OCI-M2 (cell line): ENCODE data around the gene NOS1.
A peak's percentile ranks its signal among the peaks of the same experiment; 100 is the strongest.
"Not testable (repeated sequence)": the region's sequence is repeated elsewhere in the genome, so short reads cannot be mapped to it uniquely, and the experiment has no call there.

ENCODE experiments used
- DNase-seq: peaks from one replicate; lab custom pipeline; 2025; ENCODE audit not compliant: unreplicated experiment; lab: John Stamatoyannopoulos, UW

The NOS1 gene

DNA sequence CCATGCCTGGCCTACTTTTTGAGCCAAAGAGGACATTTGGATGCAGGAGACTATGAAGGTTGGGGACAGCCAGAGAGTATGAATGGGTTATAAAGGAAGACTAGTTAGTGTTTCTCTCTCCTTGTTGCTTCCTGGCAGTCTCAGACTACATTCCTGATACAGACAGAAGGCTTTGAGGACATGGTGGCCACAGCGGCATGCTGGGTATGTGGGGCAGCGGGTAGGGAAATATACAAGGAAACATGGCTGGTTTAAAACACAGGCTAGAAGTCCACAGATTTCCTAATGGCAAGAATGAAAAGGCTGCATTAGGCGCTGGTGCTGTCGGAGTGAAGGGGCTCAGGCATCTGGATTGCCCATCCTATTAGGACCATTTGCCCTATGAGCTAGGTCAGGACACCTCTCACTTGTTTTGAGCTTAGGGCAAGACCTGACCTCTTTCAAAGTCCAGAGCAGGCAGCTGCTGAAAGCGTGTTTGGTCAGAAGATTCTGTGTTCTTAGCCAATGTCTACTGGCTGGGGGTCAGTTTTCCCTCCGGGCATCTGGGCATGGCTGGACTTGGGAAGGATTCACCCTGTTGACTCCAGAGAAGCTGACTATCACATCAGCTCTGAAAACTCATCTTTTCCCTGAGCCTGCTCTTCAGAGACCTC, 151.0 kb downstream of the NOS1 start:
- no peak for DNase-seq

GRCh38 chr12:117209626-117210025, 151.8 kb downstream of the NOS1 start:
- no peak for DNase-seq

GRCh38 chr12:117208811-117209455, 152.5 kb downstream of the NOS1 start:
- no peak for DNase-seq

DNA sequence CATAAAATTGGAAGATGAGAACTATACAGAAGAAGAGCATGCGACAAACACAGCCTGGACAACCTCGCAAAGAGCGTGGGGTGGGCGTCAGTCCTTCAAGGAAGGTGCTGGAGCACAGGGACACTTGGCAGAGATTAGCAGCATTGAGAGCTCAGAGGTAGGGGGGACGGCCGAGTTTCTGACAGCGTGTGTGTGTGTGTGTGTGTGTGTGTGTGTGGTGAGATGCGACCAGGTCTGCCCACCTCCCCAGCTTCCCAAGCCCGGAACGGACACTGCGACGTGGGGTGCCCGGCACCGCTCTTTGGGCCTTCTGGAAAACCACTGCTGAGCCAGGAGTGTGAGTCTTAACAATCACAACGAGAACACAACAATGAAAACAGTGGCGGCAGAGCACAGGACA, 153.2 kb downstream of the NOS1 start:
- no peak for DNase-seq

GRCh38 chr12:117207675-117208074, 153.8 kb downstream of the NOS1 start:
- DNase-seq, result no peak

DNA sequence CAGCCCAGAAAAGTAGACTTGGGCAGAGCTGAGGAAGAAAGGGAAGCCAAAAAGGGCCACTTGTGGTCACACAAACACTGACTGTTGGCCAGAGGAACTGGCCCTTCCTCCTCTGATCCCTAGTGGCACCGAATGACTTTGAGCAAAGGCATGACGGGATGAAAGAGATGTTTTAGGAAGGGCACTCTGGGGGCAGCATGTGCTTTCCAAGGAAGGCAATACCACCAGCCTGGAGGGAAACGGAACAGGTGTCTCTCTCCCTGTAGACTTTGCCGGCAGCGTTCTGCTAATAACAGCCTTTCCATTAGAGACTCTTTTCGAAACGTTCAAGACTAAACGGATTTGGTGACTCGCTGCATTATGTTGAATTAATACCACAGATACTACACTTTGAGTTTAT, 158.9 kb downstream of the NOS1 start:
- DNase-seq, result no peak

GRCh38 chr12:117202033-117202432, 159.4 kb downstream of the NOS1 start:
- no peak for DNase-seq

DNA sequence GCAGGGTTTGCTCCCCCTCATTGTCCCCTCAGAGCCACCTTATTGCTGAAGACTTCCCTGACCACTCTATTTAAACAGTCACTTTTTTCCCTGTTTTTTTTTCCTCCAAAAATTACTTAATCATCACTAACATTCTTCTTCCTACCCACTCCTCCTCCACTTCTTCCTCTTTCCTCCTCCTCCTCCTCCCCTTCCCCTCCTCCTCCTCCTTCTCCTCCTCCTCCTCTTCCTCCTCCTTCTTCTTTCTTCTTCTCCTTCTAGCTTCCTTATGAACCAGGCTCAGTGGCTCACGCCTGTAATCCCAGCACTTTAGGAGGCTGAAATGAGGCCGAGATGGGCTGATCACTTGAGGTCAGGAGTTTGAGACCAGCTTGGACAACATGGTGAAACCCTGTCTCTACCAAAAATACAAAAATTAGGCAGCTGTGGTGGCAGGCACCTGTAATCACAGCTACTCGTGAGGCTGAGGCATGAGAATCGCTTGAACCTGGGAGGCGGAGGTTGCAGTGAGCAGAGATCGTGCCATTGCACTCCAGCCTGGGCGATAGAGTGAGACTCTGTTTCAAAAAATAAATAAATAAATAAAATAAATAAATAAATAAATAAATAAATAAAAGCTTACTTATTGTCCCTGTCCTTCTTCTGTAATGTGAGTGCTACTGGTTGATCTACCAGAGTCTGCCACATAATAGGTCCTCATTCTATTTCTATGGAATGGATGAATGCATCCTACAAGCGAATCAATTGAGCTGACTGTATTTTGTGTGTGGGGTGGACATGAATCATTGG, 161.3 kb downstream of the NOS1 start:
- DNase-seq, result not testable (repeated sequence)

GRCh38 chr12:117196334-117196733, 165.1 kb downstream of the NOS1 start:
- DNase-seq, result not testable (repeated sequence)

- not testable (repeated sequence) for DNase-seq
Measured at GRCh38 chr12:117195027-117195426, 166.4 kb downstream of the NOS1 start.

DNA sequence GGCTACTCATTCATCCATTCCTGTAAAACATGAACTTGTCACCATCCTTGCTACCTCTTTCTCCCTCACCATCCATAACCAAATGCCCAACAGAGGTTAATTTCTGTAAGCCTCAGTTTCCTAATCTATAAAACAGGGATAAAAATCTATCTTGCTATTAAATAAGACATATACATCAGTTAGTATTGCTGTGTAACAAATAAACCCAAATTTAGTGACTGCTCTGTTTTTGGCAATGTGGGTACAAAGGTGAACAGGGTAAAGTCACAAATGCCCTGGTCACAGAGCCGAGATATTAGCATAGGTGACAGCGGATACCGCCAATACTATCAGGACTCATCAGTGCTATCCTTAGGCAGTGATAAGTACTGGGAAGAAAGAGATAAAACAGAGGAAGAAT, 167.5 kb downstream of the NOS1 start:
- DNase-seq, result no peak

DNA sequence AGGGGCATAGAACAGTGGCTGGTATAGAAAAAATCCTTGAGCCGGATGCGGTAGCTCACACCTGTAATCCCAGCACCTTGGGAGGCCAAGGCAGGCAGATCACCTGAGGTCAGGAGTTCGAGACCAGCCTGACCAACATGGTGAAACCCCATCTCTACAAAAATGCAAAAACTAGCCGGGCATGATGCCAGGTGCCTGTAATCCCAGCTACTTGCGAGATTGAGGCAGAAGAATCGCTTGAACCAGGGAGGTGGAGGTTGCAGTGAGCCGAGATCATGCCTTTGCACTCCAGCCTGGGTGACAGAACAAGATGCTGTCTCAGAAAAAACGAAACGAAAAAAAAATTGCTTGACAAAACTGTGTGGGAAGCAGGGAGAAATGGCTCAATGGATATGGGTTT, 168.8 kb downstream of the NOS1 start:
- not testable (repeated sequence) for DNase-seq

- no peak for DNase-seq
Measured at GRCh38 chr12:117192057-117192456, 169.4 kb downstream of the NOS1 start.

DNA sequence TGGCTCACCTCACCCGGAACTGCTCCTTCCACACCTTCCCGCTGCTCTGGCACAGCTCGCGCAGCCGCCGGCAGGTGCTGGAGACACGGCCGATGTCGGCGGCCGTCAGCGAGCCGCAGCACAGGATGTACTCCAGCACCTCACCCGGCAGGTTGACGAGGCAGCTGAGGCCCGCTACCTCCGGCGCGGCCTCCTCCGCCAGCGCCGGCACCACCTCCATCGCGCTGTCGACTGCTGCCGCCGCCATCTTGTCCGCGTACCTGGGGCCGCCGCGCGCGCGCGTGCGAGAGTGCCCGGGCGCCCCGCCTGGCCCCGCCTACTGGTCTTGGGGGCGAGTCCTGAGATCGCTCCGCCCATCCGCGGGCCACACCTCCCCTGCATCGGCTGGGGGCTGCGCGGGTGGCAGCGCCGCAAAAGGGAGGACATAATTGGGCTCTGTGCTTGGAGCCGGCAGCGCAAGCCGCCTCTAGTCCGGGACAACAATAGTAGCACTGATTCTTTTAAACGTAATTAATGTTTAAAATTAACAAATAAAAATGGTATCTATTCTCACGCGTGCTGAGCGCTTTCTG, 171.1 kb downstream of the NOS1 start, which contains the start of gene FBXO21:
Gene FBXO21, minus strand, starts transcription at position 261 of the 572 bp plus-strand sequence. Its CDS starts 14 bp downstream, at position 247.
- DNase-seq, result peak; percentile 3

- no peak for DNase-seq
Measured at GRCh38 chr12:117189725-117190209, 171.7 kb downstream of the NOS1 start.

GRCh38 chr12:117188961-117189724, 172.3 kb downstream of the NOS1 start:
- no peak for DNase-seq

- DNase-seq, result no peak
Measured at GRCh38 chr12:117188121-117188665, 173.2 kb downstream of the NOS1 start.

DNA sequence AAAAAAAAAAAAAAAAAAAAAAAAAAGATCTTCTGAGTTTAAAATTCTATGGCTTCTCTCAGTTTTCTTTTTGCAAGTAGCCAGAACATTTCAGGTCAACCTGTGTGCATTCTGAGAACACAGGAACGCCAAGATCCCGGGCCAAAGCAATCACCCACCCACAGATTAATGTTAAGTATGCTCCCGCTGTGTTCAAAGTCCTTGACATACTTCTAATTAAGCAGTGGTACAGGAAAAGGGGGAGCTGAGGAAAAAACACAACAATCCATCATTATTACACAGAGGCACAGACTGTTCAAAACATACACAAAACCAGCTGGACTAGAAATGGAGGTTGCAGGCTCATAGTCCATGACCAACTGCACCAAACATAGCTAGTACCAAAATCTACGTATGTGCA, 174.0 kb downstream of the NOS1 start:
- DNase-seq, result no peak

DNA sequence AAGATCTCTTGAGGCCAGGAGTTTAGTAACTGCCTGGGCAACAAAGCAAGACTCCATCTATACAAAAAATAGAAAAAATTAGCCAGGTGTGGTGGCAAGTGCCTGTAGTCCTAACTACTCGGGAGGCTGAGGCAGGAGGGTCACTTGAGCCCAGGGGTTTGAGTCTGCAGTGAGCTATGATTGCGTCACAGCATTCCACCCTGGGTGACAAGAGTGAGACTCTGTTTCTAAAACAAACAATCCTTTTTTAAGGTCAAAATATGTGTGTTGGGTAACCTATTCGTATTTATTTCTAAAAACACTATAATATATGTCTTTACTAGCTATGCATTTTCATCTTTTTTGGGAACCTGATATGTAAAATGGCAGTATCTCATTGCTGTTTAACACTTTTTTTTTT, 178.6 kb downstream of the NOS1 start:
- no peak for DNase-seq

DNA sequence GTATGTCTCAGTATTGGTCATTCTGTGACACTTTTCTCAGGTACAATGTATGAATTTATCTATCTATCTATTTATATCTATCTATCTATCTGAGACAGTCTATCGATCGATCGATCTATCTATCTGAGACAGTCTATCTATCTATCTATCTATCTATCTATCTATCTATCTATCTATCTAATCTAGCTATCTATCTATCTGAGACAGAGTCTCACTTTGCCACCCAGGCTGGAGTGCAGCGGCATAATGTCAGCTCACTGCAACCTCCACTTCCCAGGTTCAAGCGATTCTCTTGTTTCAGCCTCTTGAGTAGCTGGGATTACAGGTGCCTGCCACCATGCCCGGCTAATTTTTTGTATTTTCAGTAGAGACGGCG, 180.0 kb downstream of the NOS1 start:
- DNase-seq, result not testable (repeated sequence)
